Testis (tissue), 3 donors: ENCODE measurements around the gene SHF. TPM values are rescaled to one million over a fixed set of nuclear protein-coding genes. Genes with fewer than 3 reads are reported as not detected.

ENCODE experiments used
- DNase-seq: peaks from one replicate; pipeline ENCODE4 v3.0.0-alpha.2; 2019
- H3K27ac ChIP-seq, 2 donors: fragments of 200-600 bp; sonication (generic); one replicate each; pipeline ENCODE4 v1.5.1; 2019
- H3K27me3 ChIP-seq: fragments of 200-600 bp; sonication (generic); one replicate; pipeline ENCODE4 v1.5.1; 2019
- H3K36me3 ChIP-seq: fragments of 200-600 bp; sonication (generic); one replicate; pipeline ENCODE4 v1.5.1; 2017; ENCODE audit warnings: low read depth; ENCODE audit errors: missing control alignments
- H3K4me1 ChIP-seq: fragments of 200-600 bp; sonication (generic); one replicate; pipeline ENCODE4 v1.5.1; 2019
- H3K4me3 ChIP-seq, 2 donors: fragments of 200-600 bp; sonication (generic); one replicate each; pipeline ENCODE4 v1.5.1; 2017 to 2019
- H3K9me3 ChIP-seq: fragments of 200-600 bp; sonication (generic); one replicate; pipeline ENCODE4 v1.5.1; 2017
- CTCF ChIP-seq, 3 experiments: fragments of 450-650 bp in 2 of 3; fragments of 200-600 bp in 1 of 3; sonication (generic) in 1 of 3; IDR thresholded peaks; one replicate each; pipeline ENCODE4 v1.5.1; 2016 to 2019; ENCODE audit warnings: antibody characterized with exemption in 3 of 3, mild to moderate bottlenecking in 2 of 3, moderate library complexity in 1 of 3
- POLR2A ChIP-seq: fragments of 450-650 bp; IDR thresholded peaks from one replicate; pipeline ENCODE4 v1.6.1; 2017; ENCODE audit warnings: antibody characterized with exemption, mild to moderate bottlenecking, moderate library complexity
- WGBS, 2 donors: methylation state at CpG; one replicate each; pipeline ENCODE4 v1.1.5; 2018; 5-methylcytosine and 5-hydroxymethylcytosine counted together
- intact Hi-C: fragments of 100-400 bp; cut with DNase I; formaldehyde crosslinking; loops from one replicate; pipeline ENCODE4 v1.15.1; 2023; ENCODE audit warnings: low total_unique reads
- polyA plus RNA-seq: library from polyadenylated mRNA; stranded (reverse); fragments of 350-450 nt; fragmentation: Illumina TruSeq; extraction: RNeasy Lipid Tissue Mini Kit (QIAGEN cat#74804); gene quantifications from one replicate; pipeline ENCODE4 v1.2.3, GENCODE V29; 2014; ENCODE audit warnings: low read depth, low replicate concordance; ENCODE audit not compliant: insufficient read depth
- total RNA-seq, 2 donors: library from RNA; depleted of rRNA; stranded (reverse); fragments of >200 nt; gene quantifications; one replicate each; pipeline ENCODE4 v1.2.3, GENCODE V29; 2016

The SHF gene
- total and polyA plus RNA-seq, 3 donors from 2014 or later: 9.3 to 13.2 (median 12.7) TPM

GRCh38 chr15:45168751-45169551 lies 18.8 kb downstream of the SHF start:
- intact Hi-C loops: no loop called here
- TF ChIP-seq CTCF (IDR thresholded peaks at IDR 0.05): no peak
- no peak for TF ChIP-seq POLR2A
- no peaks in the 10 kb centered on the region for H3K27me3 ChIP-seq
- no peak for DNase-seq
- H3K9me3 ChIP-seq: no peaks in the 10 kb centered on the region
- WGBS, 2 donors: 84 to 85% methylated on average over 8 to 9 of the region's 9 CpGs
- no peak overlapping the region for H3K27ac ChIP-seq
- peaks cover 14% of the 10 kb centered on the region for H3K4me1 ChIP-seq
- H3K36me3 ChIP-seq: no peaks in the 10 kb centered on the region
- no peak overlapping the region for H3K4me3 ChIP-seq

- no peak for TF ChIP-seq POLR2A
- no peak for TF ChIP-seq CTCF (IDR thresholded peaks at IDR 0.05)
- no peak overlapping the region for H3K27ac ChIP-seq
- DNase-seq: no peak
- 89% methylated on average over 4 of the region's 4 CpGs; no CpG with 5 or more reads in 1 of the 2 donors for WGBS, 2 donors
- no peaks in the 10 kb centered on the region for H3K36me3 ChIP-seq
- H3K9me3 ChIP-seq: no peaks in the 10 kb centered on the region
- H3K27me3 ChIP-seq: no peaks in the 10 kb centered on the region
- intact Hi-C loops: no loop called here
- peaks cover 14% of the 10 kb centered on the region for H3K4me1 ChIP-seq
- H3K4me3 ChIP-seq: no peak overlapping the region
Measured at GRCh38 chr15:45168286-45168685, 19.5 kb downstream of the SHF start.

- H3K4me3 ChIP-seq: peak overlapping the region; percentile 82 to 89
- H3K9me3 ChIP-seq: no peaks in the 10 kb centered on the region
- no peak for DNase-seq
- no peaks in the 10 kb centered on the region for H3K27me3 ChIP-seq
- H3K4me1 ChIP-seq: peaks cover 18% of the 10 kb centered on the region
- 43 to 47% methylated on average over 1 to 9 of the region's 9 CpGs for whole genome bisulfite sequencing, 2 donors
- no peaks in the 10 kb centered on the region for H3K36me3 ChIP-seq
- intact Hi-C loops: no loop called here
- peak overlapping the region; percentile 89 to 98 for H3K27ac ChIP-seq
- TF ChIP-seq CTCF (IDR thresholded peaks at IDR 0.05) (no peak), POLR2A (no peak)
Measured at GRCh38 chr15:45167631-45168205, 20.0 kb downstream of the SHF start.

GRCh38 chr15:45166834-45167630 lies 20.7 kb downstream of the SHF start:
- H3K4me3 ChIP-seq: peak overlapping the region; percentile 82 to 89
- peak; percentile 85 for DNase-seq
- no peaks in the 10 kb centered on the region for H3K36me3 ChIP-seq
- intact Hi-C loops: no loop called here
- H3K27me3 ChIP-seq: no peaks in the 10 kb centered on the region
- H3K27ac ChIP-seq: peak overlapping the region; percentile 89 to 98
- WGBS, 2 donors: 0% methylated on average over 12 to 72 of the region's 79 CpGs
- peaks cover 19% of the 10 kb centered on the region for H3K4me1 ChIP-seq
- no peaks in the 10 kb centered on the region for H3K9me3 ChIP-seq
- TF ChIP-seq POLR2A: no peak
- TF ChIP-seq CTCF (IDR thresholded peaks at IDR 0.05): peak; percentile 43 to 48 (median 45)
